Loucy (cell line): ENCODE data around the gene CD9.

ENCODE experiments used
- CTCF ChIP-seq: fragments of 200-600 bp; sonication (generic); conservative IDR thresholded peaks from 2 replicates; pipeline ENCODE4 v1.5.1; 2014; ENCODE audit warnings: mild to moderate bottlenecking, antibody characterized with exemption, low read length
- EZH2phosphoT487 ChIP-seq: fragments of 200-600 bp; IDR thresholded peaks from 2 replicates; pipeline ENCODE4 v1.6.1; 2018; ENCODE audit warnings: antibody characterized with exemption, mild to moderate bottlenecking, moderate library complexity, borderline replicate concordance

- TF ChIP-seq CTCF, result no peak
- no peak for TF ChIP-seq EZH2phosphoT487
Measured at GRCh38 chr12:6165395-6165794, 34.8 kb upstream of the CD9 start.
